NCI-H510A (cell line): ENCODE measurements around the gene C6orf89.
A peak's percentile ranks its signal among the peaks of the same experiment; 100 is the strongest.
"Not testable (repeated sequence)": the region's sequence is repeated elsewhere in the genome, so short reads cannot be mapped to it uniquely, and the experiment has no call there.

Experiments
- DNase-seq: peaks from one replicate; lab custom pipeline; 2025; lab: John Stamatoyannopoulos, UW

Gene C6orf89

GRCh38 chr6:36947570-36948351 is 62.0 kb downstream of the C6orf89 start:
- DNase-seq = no peak

GRCh38 chr6:36949076-36949475 is 63.3 kb downstream of the C6orf89 start:
- not testable (repeated sequence) for DNase-seq

- DNase-seq = no peak
These were observed 63.9 kb downstream of the C6orf89 start for GRCh38 chr6:36949636-36950035.

GRCh38 chr6:36953931-36954261 is 68.1 kb downstream of the C6orf89 start:
- no peak for DNase-seq

- DNase-seq = no peak
These were observed 68.6 kb downstream of the C6orf89 start, which contains the start of gene PI16 for GRCh38 chr6:36954262-36954931. PI16 (plus strand) TSS chr6:36954738; CDS start chr6:36954761, 23 bp downstream.

- DNase-seq = no peak
These were observed 69.4 kb downstream of the C6orf89 start for GRCh38 chr6:36955136-36955535.

GRCh38 chr6:36955671-36956445 is 70.1 kb downstream of the C6orf89 start:
- no peak for DNase-seq

- DNase-seq = no peak
These were observed 70.7 kb downstream of the C6orf89 start for GRCh38 chr6:36956446-36956820.

- no peak for DNase-seq
These were observed 72.1 kb downstream of the C6orf89 start for GRCh38 chr6:36957773-36958271.

- no peak for DNase-seq
These were observed 73.2 kb downstream of the C6orf89 start for GRCh38 chr6:36958775-36959554.

- no peak for DNase-seq
These were observed 74.0 kb downstream of the C6orf89 start for GRCh38 chr6:36959555-36960250.

- DNase-seq = no peak
These were observed 76.0 kb downstream of the C6orf89 start for GRCh38 chr6:36961441-36962435.

- DNase-seq = peak; percentile 38
These were observed 77.1 kb downstream of the C6orf89 start for GRCh38 chr6:36962874-36963273.

- no peak for DNase-seq
These were observed 77.9 kb downstream of the C6orf89 start for GRCh38 chr6:36963451-36964290.

- DNase-seq = no peak
These were observed 78.6 kb downstream of the C6orf89 start for GRCh38 chr6:36964349-36964748.

- DNase-seq = no peak
These were observed 79.2 kb downstream of the C6orf89 start for GRCh38 chr6:36964908-36965307.

GRCh38 chr6:36967301-36967700 is 81.5 kb downstream of the C6orf89 start:
- DNase-seq = no peak

- no peak for DNase-seq
These were observed 82.0 kb downstream of the C6orf89 start for GRCh38 chr6:36967757-36968156.
